Lower lobe of right lung (tissue), 2 donors: ENCODE data around the gene BRF1. TPM values are rescaled to one million over a fixed set of nuclear protein-coding genes. Genes with fewer than 3 reads are reported as not detected.
A peak's percentile ranks its signal among the peaks of the same experiment; 100 is the strongest.

Experiments
- ATAC-seq, 2 donors: fragments of 200-7000 bp; cut with Tn5 transposase; one replicate each; pipeline ENCODE4 v1.9.1; 2020 to 2022; ENCODE audit warnings: mild to moderate bottlenecking in 2 of 2, moderate library complexity in 2 of 2
- DNase-seq: peaks from one replicate; pipeline ENCODE4 v3.0.0-alpha.2; 2020
- H3K27ac ChIP-seq: fragments of 200-600 bp; one replicate; pipeline ENCODE4 v1.8.0; 2022
- H3K27me3 ChIP-seq: fragments of 200-600 bp; one replicate; pipeline ENCODE4 v1.8.0; 2022; ENCODE audit warnings: low read depth
- H3K36me3 ChIP-seq: fragments of 200-600 bp; one replicate; pipeline ENCODE4 v1.8.0; 2022; ENCODE audit warnings: mild to moderate bottlenecking
- H3K4me1 ChIP-seq: fragments of 200-600 bp; one replicate; pipeline ENCODE4 v1.8.0; 2022
- H3K4me3 ChIP-seq: fragments of 200-600 bp; one replicate; pipeline ENCODE4 v1.8.0; 2022; ENCODE audit warnings: mild to moderate bottlenecking
- H3K9me3 ChIP-seq: fragments of 200-600 bp; one replicate; pipeline ENCODE4 v1.8.0; 2022
- CTCF ChIP-seq: fragments of 200-600 bp; IDR thresholded peaks from one replicate; pipeline ENCODE4 v1.8.0; 2022; ENCODE audit warnings: antibody characterized with exemption, mild to moderate bottlenecking
- intact Hi-C: fragments of 100-400 bp; cut with DNase I; formaldehyde crosslinking; loops from one replicate; pipeline ENCODE4 v1.11.0; 2022
- total RNA-seq: library from RNA; stranded (reverse); fragmentation: NEBNext Ultra II Directional; extraction: Animal tissue kit (Norgen Biotek cat#: 25700); gene quantifications from one replicate; pipeline ENCODE4 v1.2.1, GENCODE V29; 2021
- donor health status: DM: no; HTN: yes; CAD: no; lungs with severe emphysema.

Gene BRF1
- total RNA-seq, 1 donor from 2014 or later = 35.7 TPM

- intact Hi-C loops = no loop called here
- peak; percentile 87 for DNase-seq
- peak within 1 kb of the TSS; percentile 66 for H3K4me3 ChIP-seq
- H3K27me3 ChIP-seq = no peaks in the 10 kb centered on the region
- no peak for TF ChIP-seq CTCF
- no peaks in the 10 kb centered on the region for H3K9me3 ChIP-seq
- peaks cover 26% of the 10 kb centered on the region for H3K4me1 ChIP-seq
- ATAC-seq = peak; percentile 89 to 91
- peak within 1 kb of the TSS; percentile 25 for H3K27ac ChIP-seq
- no peaks in the 10 kb centered on the region for H3K36me3 ChIP-seq
Observed at GRCh38 chr14:105180592-105181548, 119.9 kb downstream of the BRF1 start, which contains the start of gene NUDT14. TSS of gene NUDT14 (minus strand) at chr14:105181312. CDS start at chr14:105181209, 103 bp downstream.

- Histone ChIP-seq H3K27me3 (no peaks in the 10 kb centered on the region), H3K4me1 (peaks cover 36% of the 10 kb centered on the region), H3K27ac (no peak overlapping the region), H3K4me3 (no peak overlapping the region), H3K9me3 (no peaks in the 10 kb centered on the region), H3K36me3 (no peaks in the 10 kb centered on the region)
- DNase-seq = no peak
- TF ChIP-seq CTCF = no peak
- ATAC-seq = no peak
- intact Hi-C loops = no loop called here
Observed at GRCh38 chr14:105179191-105179590, 121.6 kb downstream of the BRF1 start.

- DNase-seq (no peak), ATAC-seq (no peak)
- Histone ChIP-seq H3K36me3 (no peaks in the 10 kb centered on the region), H3K27ac (no peak overlapping the region), H3K4me1 (peaks cover 40% of the 10 kb centered on the region), H3K9me3 (no peaks in the 10 kb centered on the region), H3K27me3 (no peaks in the 10 kb centered on the region), H3K4me3 (no peak overlapping the region)
- intact Hi-C loops = no loop called here
- TF ChIP-seq CTCF = no peak
Observed at GRCh38 chr14:105178868-105179140, 122.0 kb downstream of the BRF1 start.

- no peak for TF ChIP-seq CTCF
- ATAC-seq = no peak
- Histone ChIP-seq H3K27me3 (no peaks in the 10 kb centered on the region), H3K27ac (no peak overlapping the region), H3K36me3 (no peaks in the 10 kb centered on the region), H3K9me3 (no peaks in the 10 kb centered on the region), H3K4me1 (peaks cover 40% of the 10 kb centered on the region), H3K4me3 (no peak overlapping the region)
- intact Hi-C loops = no loop called here
- no peak for DNase-seq
Observed at GRCh38 chr14:105178069-105178867, 122.5 kb downstream of the BRF1 start.

- intact Hi-C loops = no loop called here
- Histone ChIP-seq H3K36me3 (no peaks in the 10 kb centered on the region), H3K27me3 (no peaks in the 10 kb centered on the region), H3K4me3 (no peak overlapping the region), H3K4me1 (peaks cover 36% of the 10 kb centered on the region), H3K9me3 (no peaks in the 10 kb centered on the region), H3K27ac (no peak overlapping the region)
- no peak for DNase-seq
- no peak for ATAC-seq
- no peak for TF ChIP-seq CTCF
Observed at GRCh38 chr14:105177082-105177481, 123.7 kb downstream of the BRF1 start.
